ENCODE data around the gene MAGI2.

DNA sequence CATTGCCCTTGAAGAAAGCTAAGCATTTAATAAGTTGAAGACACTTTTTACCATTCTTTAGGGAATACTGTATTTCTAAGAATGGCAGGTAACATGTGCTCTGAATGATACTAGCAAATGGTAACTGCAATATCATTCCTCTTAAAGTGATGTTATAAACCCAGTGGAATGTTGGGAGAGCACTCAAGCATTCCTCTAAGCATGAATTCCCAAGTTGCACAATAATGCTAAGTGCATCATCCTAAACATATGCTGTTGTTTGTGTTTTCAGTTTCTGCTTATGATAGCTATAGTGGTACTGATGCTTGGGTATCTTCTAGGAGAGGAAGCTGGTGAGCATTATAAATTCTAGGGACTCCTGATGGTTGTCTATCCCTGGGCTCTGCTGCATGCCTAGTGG lies 980.9 kb downstream of the MAGI2 start:
- TF ChIP-seq, protein P1, sequence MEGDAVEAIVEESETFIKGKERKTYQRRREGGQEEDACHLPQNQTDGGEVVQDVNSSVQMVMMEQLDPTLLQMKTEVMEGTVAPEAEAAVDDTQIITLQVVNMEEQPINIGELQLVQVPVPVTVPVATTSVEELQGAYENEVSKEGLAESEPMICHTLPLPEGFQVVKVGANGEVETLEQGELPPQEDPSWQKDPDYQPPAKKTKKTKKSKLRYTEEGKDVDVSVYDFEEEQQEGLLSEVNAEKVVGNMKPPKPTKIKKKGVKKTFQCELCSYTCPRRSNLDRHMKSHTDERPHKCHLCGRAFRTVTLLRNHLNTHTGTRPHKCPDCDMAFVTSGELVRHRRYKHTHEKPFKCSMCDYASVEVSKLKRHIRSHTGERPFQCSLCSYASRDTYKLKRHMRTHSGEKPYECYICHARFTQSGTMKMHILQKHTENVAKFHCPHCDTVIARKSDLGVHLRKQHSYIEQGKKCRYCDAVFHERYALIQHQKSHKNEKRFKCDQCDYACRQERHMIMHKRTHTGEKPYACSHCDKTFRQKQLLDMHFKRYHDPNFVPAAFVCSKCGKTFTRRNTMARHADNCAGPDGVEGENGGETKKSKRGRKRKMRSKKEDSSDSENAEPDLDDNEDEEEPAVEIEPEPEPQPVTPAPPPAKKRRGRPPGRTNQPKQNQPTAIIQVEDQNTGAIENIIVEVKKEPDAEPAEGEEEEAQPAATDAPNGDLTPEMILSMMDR (conservative IDR thresholded peaks at IDR 0.05 in 1 of 2, IDR thresholded peaks at IDR 0.05 in 1 of 2; ENCODE audit: extremely low read depth in 1 of 2, insufficient read depth in 1 of 2, low read depth in 1 of 2, low read length in 2 of 2) = no peak
- no peak for TF ChIP-seq EZH2 (IDR thresholded peaks at IDR 0.05; ENCODE audit: borderline replicate concordance, low read length)
